Natural killer cell (primary cell): ENCODE data around the gene TH. TPM values are rescaled to one million over a fixed set of nuclear protein-coding genes. Genes with fewer than 3 reads are reported as not detected.

ENCODE experiments used
- ATAC-seq, 3 donors: fragments of 150-1000 bp in 2 of 3; fragments of 200-7000 bp in 1 of 3; cut with Tn5 transposase; 1 replicate in 1 of 3; 2 replicates in 2 of 3; pipeline ENCODE4 v1.10.0; 2021; ENCODE audit warnings: mild to moderate bottlenecking in 2 of 3, moderate library complexity in 2 of 3
- DNase-seq, 2 donors: peaks; one replicate each; pipeline versions ENCODE4 v3.0.0 to v3.0.0-alpha.2; 2013 to 2021; ENCODE audit warnings: mixed read lengths in 1 of 2
- H3K27ac ChIP-seq: one replicate; pipeline ENCODE4 v1.5.1; 2013; ENCODE audit warnings: mild to moderate bottlenecking, low read length
- H3K27me3 ChIP-seq: one replicate; pipeline ENCODE4 v1.6.1; 2013; ENCODE audit warnings: low read length; ENCODE audit not compliant: control insufficient read depth, insufficient read depth
- H3K36me3 ChIP-seq: one replicate; pipeline ENCODE4 v1.6.1; 2013; ENCODE audit warnings: low read length; ENCODE audit not compliant: control insufficient read depth, insufficient read depth
- H3K4me1 ChIP-seq: one replicate; pipeline ENCODE4 v1.6.1; 2013; ENCODE audit warnings: low read length; ENCODE audit not compliant: control insufficient read depth, insufficient read depth
- H3K4me3 ChIP-seq: one replicate; pipeline ENCODE4 v1.5.1; 2013; ENCODE audit warnings: low read length
- H3K9me3 ChIP-seq: one replicate; pipeline ENCODE4 v1.6.1; 2013; ENCODE audit warnings: low read length; ENCODE audit not compliant: control insufficient read depth, insufficient read depth
- H3K27ac Mint-ChIP-seq, 2 donors: one replicate each; pipeline ENCODE4 v1.8.0; 2022; ENCODE audit warnings: mild to moderate bottlenecking in 2 of 2, mixed read lengths in 2 of 2, moderate library complexity in 1 of 2
- H3K27me3 Mint-ChIP-seq, 2 donors: one replicate each; pipeline ENCODE4 v1.8.0; 2022; ENCODE audit warnings: low read depth in 2 of 2, mixed read lengths in 2 of 2
- H3K36me3 Mint-ChIP-seq: one replicate; pipeline ENCODE4 v1.8.0; 2022; ENCODE audit warnings: mixed read lengths
- H3K4me1 Mint-ChIP-seq, 2 donors: one replicate each; pipeline ENCODE4 v1.8.0; 2022; ENCODE audit warnings: mixed read lengths in 2 of 2
- H3K4me3 Mint-ChIP-seq: one replicate; pipeline ENCODE4 v1.8.0; 2022; ENCODE audit warnings: mild to moderate bottlenecking, moderate library complexity, mixed read lengths
- H3K9me3 Mint-ChIP-seq, 2 donors: one replicate each; pipeline ENCODE4 v1.8.0; 2022; ENCODE audit warnings: mixed read lengths in 2 of 2
- WGBS: methylation state at CpG from one replicate; pipeline ENCODE4 v1.1.7; 2013; ENCODE audit warnings: missing lambda C conversion rate; ENCODE audit not compliant: insufficient coverage; 5-methylcytosine and 5-hydroxymethylcytosine counted together
- intact Hi-C: fragments of 100-400 bp; cut with micrococcal nuclease; formaldehyde crosslinking; loops from one replicate; pipeline ENCODE4 v1.14.2; 2022
- total RNA-seq, 4 donors: library from RNA; stranded (reverse); fragments of 120-200 nt in 1 of 4; gene quantifications; one replicate each; pipeline versions ENCODE4 v1.2.3 to v1.2.4, GENCODE V29; 2013 to 2022
- TF ChIP-seq, protein P1 (sequence below): fragments of 200-600 bp; IDR thresholded peaks from one replicate; pipeline ENCODE4 v1.8.0; 2022; ENCODE audit warnings: antibody characterized with exemption

Gene TH
- total RNA-seq, 3 donors from 2014 or later (not counting 1 experiment from before 2014, with no cell fraction given), result not detected

DNA sequence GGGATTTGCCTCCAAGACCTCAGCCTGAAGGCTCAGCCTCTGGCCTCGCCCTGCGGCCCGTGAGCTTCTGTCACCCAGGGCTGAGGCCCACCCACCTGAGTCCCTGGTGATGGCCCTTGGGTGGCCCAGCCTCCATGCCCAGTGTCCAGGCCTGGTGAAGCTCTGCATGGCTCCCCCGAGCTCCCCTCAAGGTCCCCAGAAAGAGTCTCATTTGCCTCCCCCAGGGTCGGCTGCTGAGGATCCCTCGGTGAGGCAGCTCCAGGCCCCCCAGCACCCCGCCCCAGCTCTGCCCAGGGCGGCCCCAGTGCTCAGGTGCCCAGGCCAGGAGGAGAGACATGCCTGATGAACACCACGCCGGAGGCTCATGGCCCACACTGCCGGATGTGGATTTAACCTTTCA, 2.1 kb upstream of the TH start:
- ATAC-seq (no peak), DNase-seq (no peak)
- 63% methylated on average over 11 of the region's 11 CpGs for WGBS
- Mint-ChIP-seq H3K36me3 (no peaks in the 10 kb centered on the region), H3K9me3 (no peaks in the 10 kb centered on the region), H3K27me3 (peaks cover 0 to 4% of the 10 kb centered on the region in 2 donors), H3K27ac (no peak overlapping the region), H3K4me3 (no peak overlapping the region), H3K4me1 (no peaks in the 10 kb centered on the region)
- Histone ChIP-seq H3K4me3 (no peak overlapping the region), H3K27me3 (no peaks in the 10 kb centered on the region), H3K36me3 (no peaks in the 10 kb centered on the region), H3K9me3 (no peaks in the 10 kb centered on the region), H3K4me1 (no peaks in the 10 kb centered on the region), H3K27ac (no peak overlapping the region)
- intact Hi-C loops, result no loop called here
- TF ChIP-seq, protein P1, sequence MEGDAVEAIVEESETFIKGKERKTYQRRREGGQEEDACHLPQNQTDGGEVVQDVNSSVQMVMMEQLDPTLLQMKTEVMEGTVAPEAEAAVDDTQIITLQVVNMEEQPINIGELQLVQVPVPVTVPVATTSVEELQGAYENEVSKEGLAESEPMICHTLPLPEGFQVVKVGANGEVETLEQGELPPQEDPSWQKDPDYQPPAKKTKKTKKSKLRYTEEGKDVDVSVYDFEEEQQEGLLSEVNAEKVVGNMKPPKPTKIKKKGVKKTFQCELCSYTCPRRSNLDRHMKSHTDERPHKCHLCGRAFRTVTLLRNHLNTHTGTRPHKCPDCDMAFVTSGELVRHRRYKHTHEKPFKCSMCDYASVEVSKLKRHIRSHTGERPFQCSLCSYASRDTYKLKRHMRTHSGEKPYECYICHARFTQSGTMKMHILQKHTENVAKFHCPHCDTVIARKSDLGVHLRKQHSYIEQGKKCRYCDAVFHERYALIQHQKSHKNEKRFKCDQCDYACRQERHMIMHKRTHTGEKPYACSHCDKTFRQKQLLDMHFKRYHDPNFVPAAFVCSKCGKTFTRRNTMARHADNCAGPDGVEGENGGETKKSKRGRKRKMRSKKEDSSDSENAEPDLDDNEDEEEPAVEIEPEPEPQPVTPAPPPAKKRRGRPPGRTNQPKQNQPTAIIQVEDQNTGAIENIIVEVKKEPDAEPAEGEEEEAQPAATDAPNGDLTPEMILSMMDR, result no peak

DNA sequence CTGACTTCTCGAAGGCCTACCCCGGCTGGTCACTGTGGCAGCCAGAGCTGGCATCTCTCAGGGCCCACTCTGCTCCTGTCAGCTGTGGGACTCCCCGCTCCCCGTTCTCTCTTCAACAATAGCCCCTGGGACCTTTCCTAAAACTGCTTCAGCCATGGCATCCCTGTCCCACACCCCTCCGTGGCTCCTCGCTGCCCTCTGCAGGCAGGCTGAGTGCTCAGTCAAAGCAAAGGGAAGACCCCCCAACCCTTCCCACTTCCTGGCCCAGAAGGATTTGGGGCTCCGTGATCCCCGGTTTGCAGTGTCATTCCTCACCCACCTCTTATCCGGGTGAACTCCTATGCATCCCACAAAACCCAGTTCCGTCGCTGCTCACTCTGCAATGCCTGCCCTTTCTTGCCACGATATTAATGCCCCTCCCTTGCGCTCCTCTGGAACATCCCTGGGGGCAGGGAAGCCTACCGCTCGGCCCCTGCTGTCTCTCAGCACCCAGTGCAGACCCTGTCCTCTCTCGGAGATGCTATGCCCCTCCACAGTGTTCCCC, 1.6 kb upstream of the TH start:
- Mint-ChIP-seq H3K27ac (no peak overlapping the region), H3K4me3 (no peak overlapping the region), H3K9me3 (no peaks in the 10 kb centered on the region), H3K27me3 (peaks cover 0 to 4% of the 10 kb centered on the region in 2 donors), H3K36me3 (no peaks in the 10 kb centered on the region), H3K4me1 (no peaks in the 10 kb centered on the region)
- ATAC-seq (no peak), DNase-seq (no peak)
- intact Hi-C loops, result no loop called here
- H3K36me3 ChIP-seq, result no peaks in the 10 kb centered on the region
- TF ChIP-seq, protein P1, result no peak
- no peaks in the 10 kb centered on the region for H3K4me1 ChIP-seq
- no peak overlapping the region for H3K4me3 ChIP-seq
- H3K9me3 ChIP-seq, result no peaks in the 10 kb centered on the region
- H3K27ac ChIP-seq, result no peak overlapping the region
- WGBS, result 68% methylated on average over 16 of the region's 16 CpGs
- no peaks in the 10 kb centered on the region for H3K27me3 ChIP-seq

DNA sequence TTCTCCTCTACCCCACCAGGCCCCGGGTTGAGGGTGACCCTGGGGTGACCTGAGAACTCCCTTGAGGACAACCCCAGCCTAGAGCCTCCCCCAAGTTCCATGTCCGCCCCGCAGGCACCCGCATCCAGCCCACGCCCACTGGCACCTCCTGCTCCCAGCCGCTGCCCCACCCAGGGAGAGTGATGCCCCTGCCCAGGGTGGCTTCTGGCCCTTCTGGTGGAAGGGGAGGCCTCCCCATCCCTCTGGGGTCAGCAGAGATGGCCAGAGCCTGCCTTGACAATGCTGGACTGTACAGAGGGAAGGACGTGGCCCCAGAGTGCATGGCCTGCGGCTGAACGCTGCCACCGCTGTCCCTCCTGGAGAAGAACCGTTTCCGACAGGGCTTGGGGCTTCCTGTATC, 1.1 kb upstream of the TH start:
- ATAC-seq, result no peak
- H3K4me1 Mint-ChIP-seq, result no peaks in the 10 kb centered on the region
- WGBS, result 87% methylated on average over 12 of the region's 12 CpGs
- no peaks in the 10 kb centered on the region for H3K36me3 Mint-ChIP-seq
- no peak overlapping the region for H3K4me3 Mint-ChIP-seq
- peaks cover 0 to 4% of the 10 kb centered on the region in 2 donors for H3K27me3 Mint-ChIP-seq
- Histone ChIP-seq H3K9me3 (no peaks in the 10 kb centered on the region), H3K27ac (no peak overlapping the region), H3K4me1 (no peaks in the 10 kb centered on the region), H3K4me3 (no peak overlapping the region), H3K27me3 (no peaks in the 10 kb centered on the region), H3K36me3 (no peaks in the 10 kb centered on the region)
- H3K27ac Mint-ChIP-seq, result no peak overlapping the region
- no peaks in the 10 kb centered on the region for H3K9me3 Mint-ChIP-seq
- TF ChIP-seq, protein P1, result no peak
- no peak for DNase-seq
- intact Hi-C loops, result no loop called here
